Nephron (organoid): Measurements from ENCODE around the gene GAGE12F.
"Not testable (repeated sequence)": the region's sequence is repeated elsewhere in the genome, so short reads cannot be mapped to it uniquely, and the experiment has no call there.

Experiments
- H3K27ac Mint-ChIP-seq, 3 experiments: 2 replicates each; pipeline ENCODE4 v1.8.0; 2020; ENCODE audit warnings: mixed read lengths in 3 of 3, mild to moderate bottlenecking in 2 of 3, moderate library complexity in 1 of 3
- H3K27me3 Mint-ChIP-seq: 2 replicates; pipeline ENCODE4 v1.8.0; 2021; ENCODE audit warnings: low read depth, mild to moderate bottlenecking, moderate library complexity, mixed read lengths
- H3K36me3 Mint-ChIP-seq: 2 replicates; pipeline ENCODE4 v1.8.0; 2020; ENCODE audit warnings: low read depth, mixed read lengths
- H3K4me1 Mint-ChIP-seq: 2 replicates; pipeline ENCODE4 v1.8.0; 2020; ENCODE audit warnings: mixed read lengths
- H3K4me3 Mint-ChIP-seq, 3 experiments: 2 replicates each; pipeline ENCODE4 v1.8.0; 2020; ENCODE audit warnings: mild to moderate bottlenecking in 3 of 3, mixed read lengths in 3 of 3, moderate library complexity in 2 of 3
- H3K9me3 Mint-ChIP-seq: 2 replicates; pipeline ENCODE4 v1.8.0; 2020; ENCODE audit warnings: mixed read lengths

Gene GAGE12F, protein sequence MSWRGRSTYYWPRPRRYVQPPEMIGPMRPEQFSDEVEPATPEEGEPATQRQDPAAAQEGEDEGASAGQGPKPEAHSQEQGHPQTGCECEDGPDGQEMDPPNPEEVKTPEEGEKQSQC

DNA sequence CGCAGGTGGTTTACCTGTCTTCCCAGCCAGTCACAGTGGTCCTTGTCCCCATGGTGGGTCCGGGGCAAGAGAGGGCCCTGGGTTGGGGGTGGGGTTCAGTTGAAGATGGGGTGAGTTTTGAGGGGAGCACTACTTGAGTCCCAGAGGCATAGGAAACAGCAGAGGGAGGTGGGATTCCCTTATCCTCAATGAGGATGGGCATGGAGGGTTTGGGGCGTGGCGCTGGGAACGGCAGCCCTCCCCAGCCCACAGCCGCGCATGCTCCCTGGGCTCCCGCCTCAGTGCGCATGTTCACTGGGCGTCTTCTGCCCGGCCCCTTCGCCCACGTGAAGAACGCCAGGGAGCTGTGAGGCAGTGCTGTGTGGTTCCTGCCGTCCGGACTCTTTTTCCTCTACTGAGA lies at the start of gene GAGE12F:
TSS of gene GAGE12F (plus strand) at position 301 of the 400 bp plus-strand sequence. CDS start 1,155 bp downstream, outside the sequence.
- not testable (repeated sequence) for H3K36me3 Mint-ChIP-seq, H3K9me3 Mint-ChIP-seq, H3K4me3 Mint-ChIP-seq, H3K27ac Mint-ChIP-seq, H3K27me3 Mint-ChIP-seq, H3K4me1 Mint-ChIP-seq

DNA sequence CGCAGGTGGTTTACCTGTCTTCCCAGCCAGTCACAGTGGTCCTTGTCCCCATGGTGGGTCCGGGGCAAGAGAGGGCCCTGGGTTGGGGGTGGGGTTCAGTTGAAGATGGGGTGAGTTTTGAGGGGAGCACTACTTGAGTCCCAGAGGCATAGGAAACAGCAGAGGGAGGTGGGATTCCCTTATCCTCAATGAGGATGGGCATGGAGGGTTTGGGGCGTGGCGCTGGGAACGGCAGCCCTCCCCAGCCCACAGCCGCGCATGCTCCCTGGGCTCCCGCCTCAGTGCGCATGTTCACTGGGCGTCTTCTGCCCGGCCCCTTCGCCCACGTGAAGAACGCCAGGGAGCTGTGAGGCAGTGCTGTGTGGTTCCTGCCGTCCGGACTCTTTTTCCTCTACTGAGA lies 28.8 kb upstream of the GAGE12F start, which contains the start of gene GAGE12C:
TSS of gene GAGE12C (plus strand) at position 301 of the 400 bp plus-strand sequence. CDS start 1,155 bp downstream, outside the sequence.
- not testable (repeated sequence) for H3K4me1 Mint-ChIP-seq, H3K4me3 Mint-ChIP-seq, H3K36me3 Mint-ChIP-seq, H3K27me3 Mint-ChIP-seq, H3K27ac Mint-ChIP-seq, H3K9me3 Mint-ChIP-seq

DNA sequence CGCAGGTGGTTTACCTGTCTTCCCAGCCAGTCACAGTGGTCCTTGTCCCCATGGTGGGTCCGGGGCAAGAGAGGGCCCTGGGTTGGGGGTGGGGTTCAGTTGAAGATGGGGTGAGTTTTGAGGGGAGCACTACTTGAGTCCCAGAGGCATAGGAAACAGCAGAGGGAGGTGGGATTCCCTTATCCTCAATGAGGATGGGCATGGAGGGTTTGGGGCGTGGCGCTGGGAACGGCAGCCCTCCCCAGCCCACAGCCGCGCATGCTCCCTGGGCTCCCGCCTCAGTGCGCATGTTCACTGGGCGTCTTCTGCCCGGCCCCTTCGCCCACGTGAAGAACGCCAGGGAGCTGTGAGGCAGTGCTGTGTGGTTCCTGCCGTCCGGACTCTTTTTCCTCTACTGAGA lies 19.2 kb upstream of the GAGE12F start, which contains the start of gene GAGE12D:
TSS of gene GAGE12D (plus strand) at position 301 of the 400 bp plus-strand sequence. CDS start 1,155 bp downstream, outside the sequence.
- H3K4me3 Mint-ChIP-seq, H3K27ac Mint-ChIP-seq, H3K9me3 Mint-ChIP-seq, H3K27me3 Mint-ChIP-seq, H3K36me3 Mint-ChIP-seq, H3K4me1 Mint-ChIP-seq: not testable (repeated sequence)

DNA sequence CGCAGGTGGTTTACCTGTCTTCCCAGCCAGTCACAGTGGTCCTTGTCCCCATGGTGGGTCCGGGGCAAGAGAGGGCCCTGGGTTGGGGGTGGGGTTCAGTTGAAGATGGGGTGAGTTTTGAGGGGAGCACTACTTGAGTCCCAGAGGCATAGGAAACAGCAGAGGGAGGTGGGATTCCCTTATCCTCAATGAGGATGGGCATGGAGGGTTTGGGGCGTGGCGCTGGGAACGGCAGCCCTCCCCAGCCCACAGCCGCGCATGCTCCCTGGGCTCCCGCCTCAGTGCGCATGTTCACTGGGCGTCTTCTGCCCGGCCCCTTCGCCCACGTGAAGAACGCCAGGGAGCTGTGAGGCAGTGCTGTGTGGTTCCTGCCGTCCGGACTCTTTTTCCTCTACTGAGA lies 9.7 kb upstream of the GAGE12F start, which contains the start of gene GAGE12E:
TSS of gene GAGE12E (plus strand) at position 301 of the 400 bp plus-strand sequence. CDS start 1,155 bp downstream, outside the sequence.
- H3K36me3 Mint-ChIP-seq, H3K4me1 Mint-ChIP-seq, H3K27ac Mint-ChIP-seq, H3K4me3 Mint-ChIP-seq, H3K9me3 Mint-ChIP-seq, H3K27me3 Mint-ChIP-seq: not testable (repeated sequence)

DNA sequence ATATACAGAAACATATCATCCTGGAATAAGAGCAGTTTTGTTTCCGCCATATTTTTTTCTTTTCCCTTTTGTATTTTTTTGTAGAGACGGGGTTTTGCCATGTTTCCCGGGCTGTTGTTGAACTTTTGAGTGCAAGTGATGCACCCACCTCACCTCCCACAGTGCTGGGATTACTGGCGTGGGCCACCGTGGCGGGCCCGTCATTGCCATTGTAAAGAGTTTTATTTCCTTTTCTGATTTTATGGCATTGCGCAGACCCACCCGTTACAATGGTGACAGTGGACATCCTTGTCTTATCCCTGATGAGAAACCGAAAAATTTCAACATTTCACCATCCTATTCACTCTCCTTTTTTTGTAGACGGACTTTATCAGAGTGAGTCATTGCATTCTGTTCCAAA lies 8.1 kb downstream of the GAGE12F start:
- not testable (repeated sequence) for H3K36me3 Mint-ChIP-seq, H3K4me1 Mint-ChIP-seq, H3K9me3 Mint-ChIP-seq, H3K27ac Mint-ChIP-seq, H3K4me3 Mint-ChIP-seq, H3K27me3 Mint-ChIP-seq

DNA sequence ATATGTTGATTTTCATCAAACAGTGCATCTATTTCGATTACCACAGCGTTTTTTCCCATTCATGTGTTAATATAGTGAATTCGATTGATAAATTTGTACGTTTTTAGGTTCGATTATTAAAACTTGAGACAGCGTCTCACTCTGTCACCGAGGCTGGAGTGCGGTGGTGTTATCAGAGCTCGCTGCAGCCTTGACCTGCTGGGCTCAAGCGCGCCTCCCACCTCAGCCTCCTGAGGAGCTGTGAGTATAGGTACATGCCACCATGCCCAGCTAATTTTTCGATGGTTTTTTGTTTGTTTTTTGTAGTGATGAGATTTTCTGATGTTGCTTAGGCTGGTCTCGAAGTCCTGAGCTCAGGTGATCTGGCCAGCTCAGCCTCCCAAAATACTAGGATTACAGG lies 8.5 kb downstream of the GAGE12F start:
- not testable (repeated sequence) for H3K27ac Mint-ChIP-seq, H3K36me3 Mint-ChIP-seq, H3K27me3 Mint-ChIP-seq, H3K9me3 Mint-ChIP-seq, H3K4me1 Mint-ChIP-seq, H3K4me3 Mint-ChIP-seq

DNA sequence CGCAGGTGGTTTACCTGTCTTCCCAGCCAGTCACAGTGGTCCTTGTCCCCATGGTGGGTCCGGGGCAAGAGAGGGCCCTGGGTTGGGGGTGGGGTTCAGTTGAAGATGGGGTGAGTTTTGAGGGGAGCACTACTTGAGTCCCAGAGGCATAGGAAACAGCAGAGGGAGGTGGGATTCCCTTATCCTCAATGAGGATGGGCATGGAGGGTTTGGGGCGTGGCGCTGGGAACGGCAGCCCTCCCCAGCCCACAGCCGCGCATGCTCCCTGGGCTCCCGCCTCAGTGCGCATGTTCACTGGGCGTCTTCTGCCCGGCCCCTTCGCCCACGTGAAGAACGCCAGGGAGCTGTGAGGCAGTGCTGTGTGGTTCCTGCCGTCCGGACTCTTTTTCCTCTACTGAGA lies 9.5 kb downstream of the GAGE12F start, which contains the start of gene GAGE12G:
TSS of gene GAGE12G (plus strand) at position 301 of the 400 bp plus-strand sequence. CDS start 1,155 bp downstream, outside the sequence.
- not testable (repeated sequence) for H3K36me3 Mint-ChIP-seq, H3K4me3 Mint-ChIP-seq, H3K9me3 Mint-ChIP-seq, H3K27ac Mint-ChIP-seq, H3K4me1 Mint-ChIP-seq, H3K27me3 Mint-ChIP-seq

DNA sequence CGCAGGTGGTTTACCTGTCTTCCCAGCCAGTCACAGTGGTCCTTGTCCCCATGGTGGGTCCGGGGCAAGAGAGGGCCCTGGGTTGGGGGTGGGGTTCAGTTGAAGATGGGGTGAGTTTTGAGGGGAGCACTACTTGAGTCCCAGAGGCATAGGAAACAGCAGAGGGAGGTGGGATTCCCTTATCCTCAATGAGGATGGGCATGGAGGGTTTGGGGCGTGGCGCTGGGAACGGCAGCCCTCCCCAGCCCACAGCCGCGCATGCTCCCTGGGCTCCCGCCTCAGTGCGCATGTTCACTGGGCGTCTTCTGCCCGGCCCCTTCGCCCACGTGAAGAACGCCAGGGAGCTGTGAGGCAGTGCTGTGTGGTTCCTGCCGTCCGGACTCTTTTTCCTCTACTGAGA lies 19.0 kb downstream of the GAGE12F start, which contains the start of gene GAGE12H:
TSS of gene GAGE12H (plus strand) at position 301 of the 400 bp plus-strand sequence. CDS start 1,155 bp downstream, outside the sequence.
- not testable (repeated sequence) for H3K4me1 Mint-ChIP-seq, H3K9me3 Mint-ChIP-seq, H3K27me3 Mint-ChIP-seq, H3K4me3 Mint-ChIP-seq, H3K27ac Mint-ChIP-seq, H3K36me3 Mint-ChIP-seq

DNA sequence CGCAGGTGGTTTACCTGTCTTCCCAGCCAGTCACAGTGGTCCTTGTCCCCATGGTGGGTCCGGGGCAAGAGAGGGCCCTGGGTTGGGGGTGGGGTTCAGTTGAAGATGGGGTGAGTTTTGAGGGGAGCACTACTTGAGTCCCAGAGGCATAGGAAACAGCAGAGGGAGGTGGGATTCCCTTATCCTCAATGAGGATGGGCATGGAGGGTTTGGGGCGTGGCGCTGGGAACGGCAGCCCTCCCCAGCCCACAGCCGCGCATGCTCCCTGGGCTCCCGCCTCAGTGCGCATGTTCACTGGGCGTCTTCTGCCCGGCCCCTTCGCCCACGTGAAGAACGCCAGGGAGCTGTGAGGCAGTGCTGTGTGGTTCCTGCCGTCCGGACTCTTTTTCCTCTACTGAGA lies 28.6 kb downstream of the GAGE12F start, which contains the start of gene GAGE2A:
TSS of gene GAGE2A (plus strand) at position 301 of the 400 bp plus-strand sequence. CDS start 1,155 bp downstream, outside the sequence.
- not testable (repeated sequence) for H3K36me3 Mint-ChIP-seq, H3K4me1 Mint-ChIP-seq, H3K9me3 Mint-ChIP-seq, H3K4me3 Mint-ChIP-seq, H3K27ac Mint-ChIP-seq, H3K27me3 Mint-ChIP-seq

DNA sequence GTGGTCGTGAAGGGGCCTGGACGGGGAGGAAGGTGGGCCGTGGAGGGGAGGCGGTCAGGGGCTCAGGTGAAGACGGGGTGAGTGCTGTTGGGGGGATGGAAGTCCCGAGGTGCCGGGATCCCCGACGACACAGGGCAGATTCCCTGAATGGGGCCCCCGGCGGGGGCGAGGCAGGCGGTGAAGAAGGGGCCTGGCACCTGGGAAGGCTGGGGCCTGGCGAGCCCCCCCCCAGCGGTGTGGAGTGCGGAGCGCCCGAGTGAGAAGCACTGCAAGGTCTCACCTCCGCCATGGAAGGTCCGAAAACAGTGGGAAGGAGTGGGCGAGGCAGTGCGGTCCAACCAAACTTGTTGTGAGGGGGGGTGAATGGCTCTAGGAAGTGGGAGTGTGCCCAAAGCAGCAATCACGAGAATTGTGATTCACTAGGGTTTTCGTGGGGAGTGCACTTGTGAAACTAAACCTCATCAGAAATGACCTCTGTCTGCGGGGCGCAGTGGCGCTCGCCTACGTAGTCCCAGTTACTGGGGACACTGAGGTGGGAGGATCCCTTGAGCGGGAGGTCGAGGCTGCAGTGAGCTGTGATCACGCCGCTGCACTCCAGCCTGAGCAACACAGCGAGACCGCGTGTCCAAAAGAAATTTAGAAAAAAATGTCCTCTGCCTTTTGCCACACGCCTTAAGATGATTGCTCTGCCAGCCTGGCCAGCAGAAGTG lies 29.3 kb downstream of the GAGE12F start:
- H3K9me3 Mint-ChIP-seq, H3K27me3 Mint-ChIP-seq, H3K4me3 Mint-ChIP-seq, H3K4me1 Mint-ChIP-seq, H3K27ac Mint-ChIP-seq, H3K36me3 Mint-ChIP-seq: not testable (repeated sequence)

DNA sequence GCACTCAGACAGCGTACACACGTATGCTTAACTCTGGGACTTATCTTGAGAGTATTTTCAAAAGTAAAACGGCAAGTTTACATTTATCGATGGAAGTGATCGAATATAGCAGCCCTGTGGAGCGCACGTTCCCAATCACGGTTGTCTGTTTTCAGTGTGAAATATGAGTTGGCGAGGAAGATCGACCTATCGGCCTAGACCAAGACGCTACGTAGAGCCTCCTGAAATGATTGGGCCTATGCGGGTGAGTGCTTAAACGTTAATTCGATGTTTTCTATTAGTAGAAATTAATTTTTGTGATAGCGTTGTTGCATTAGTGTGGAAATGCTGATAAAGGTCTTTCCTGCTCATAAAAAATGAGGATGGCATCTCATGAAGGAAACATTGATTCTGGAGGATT lies 29.8 kb downstream of the GAGE12F start:
- H3K27ac Mint-ChIP-seq, H3K4me1 Mint-ChIP-seq: not testable (repeated sequence)

DNA sequence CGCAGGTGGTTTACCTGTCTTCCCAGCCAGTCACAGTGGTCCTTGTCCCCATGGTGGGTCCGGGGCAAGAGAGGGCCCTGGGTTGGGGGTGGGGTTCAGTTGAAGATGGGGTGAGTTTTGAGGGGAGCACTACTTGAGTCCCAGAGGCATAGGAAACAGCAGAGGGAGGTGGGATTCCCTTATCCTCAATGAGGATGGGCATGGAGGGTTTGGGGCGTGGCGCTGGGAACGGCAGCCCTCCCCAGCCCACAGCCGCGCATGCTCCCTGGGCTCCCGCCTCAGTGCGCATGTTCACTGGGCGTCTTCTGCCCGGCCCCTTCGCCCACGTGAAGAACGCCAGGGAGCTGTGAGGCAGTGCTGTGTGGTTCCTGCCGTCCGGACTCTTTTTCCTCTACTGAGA lies 38.1 kb downstream of the GAGE12F start, which contains the start of gene GAGE1:
TSS of gene GAGE1 (plus strand) at position 301 of the 400 bp plus-strand sequence. CDS start 1,155 bp downstream, outside the sequence.
- not testable (repeated sequence) for H3K4me1 Mint-ChIP-seq, H3K9me3 Mint-ChIP-seq, H3K27ac Mint-ChIP-seq, H3K4me3 Mint-ChIP-seq, H3K36me3 Mint-ChIP-seq, H3K27me3 Mint-ChIP-seq

More for the DNA sequence above, 29.8 kb downstream of the GAGE12F start:
- not testable (repeated sequence) for H3K36me3 Mint-ChIP-seq, H3K4me3 Mint-ChIP-seq, H3K9me3 Mint-ChIP-seq, H3K27me3 Mint-ChIP-seq
